Neural crest cell (in vitro differentiated cells): Measurements from ENCODE around the gene ZFYVE28. TPM values are rescaled to one million over a fixed set of nuclear protein-coding genes. Genes with fewer than 3 reads are reported as not detected.

Experiments
- DNase-seq: peaks from one replicate; pipeline ENCODE4 v3.0.0; 2021; ENCODE audit warnings: low read depth, mixed read lengths, low spot score
- H3K27ac Mint-ChIP-seq: one replicate; pipeline ENCODE4 v1.8.0; 2021; ENCODE audit warnings: mild to moderate bottlenecking, mixed read lengths; ENCODE audit not compliant: unreplicated experiment
- H3K27me3 Mint-ChIP-seq: 2 replicates; pipeline ENCODE4 v1.8.0; 2021; ENCODE audit warnings: low read depth, mild to moderate bottlenecking, mixed read lengths
- H3K36me3 Mint-ChIP-seq: 2 replicates; pipeline ENCODE4 v1.8.0; 2021; ENCODE audit warnings: low read depth, mild to moderate bottlenecking, mixed read lengths
- H3K4me1 Mint-ChIP-seq: 2 replicates; pipeline ENCODE4 v1.8.0; 2021; ENCODE audit warnings: mixed read lengths
- H3K4me3 Mint-ChIP-seq: one replicate; pipeline ENCODE4 v1.8.0; 2021; ENCODE audit warnings: mild to moderate bottlenecking, mixed read lengths
- H3K9me3 Mint-ChIP-seq: 2 replicates; pipeline ENCODE4 v1.8.0; 2021; ENCODE audit warnings: mixed read lengths
- total RNA-seq: library from RNA; stranded (reverse); gene quantifications from 2 replicates; pipeline ENCODE4 v1.2.1, GENCODE V29; 2021
- TF ChIP-seq, protein P1 (sequence below): fragments of 200-600 bp; sonication (generic); conservative IDR thresholded peaks from 2 replicates; pipeline ENCODE4 v1.5.0; 2021; ENCODE audit warnings: antibody characterized with exemption, mild to moderate bottlenecking

The ZFYVE28 gene
- total RNA-seq, 1 donor from 2014 or later = 1.4 TPM

DNA sequence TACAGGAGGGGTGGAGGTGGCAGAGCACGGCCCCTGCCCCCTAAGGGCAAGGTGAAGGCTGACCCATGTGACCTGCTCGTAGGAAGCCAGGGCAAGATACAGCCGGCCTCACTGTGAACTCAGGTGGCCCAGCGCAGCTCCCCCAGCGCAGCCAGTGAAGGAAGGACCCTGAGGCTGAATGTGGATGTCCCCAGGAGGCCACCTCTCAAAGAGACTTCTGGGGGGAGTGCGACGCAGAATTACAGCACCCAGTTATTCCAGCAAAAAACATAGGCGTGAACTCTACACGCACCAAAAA, 52.6 kb downstream of the ZFYVE28 start:
- Mint-ChIP-seq H3K9me3 (no peaks in the 10 kb centered on the region), H3K27me3 (no peaks in the 10 kb centered on the region), H3K4me1 (peaks cover 6% of the 10 kb centered on the region), H3K27ac (no peak overlapping the region), H3K4me3 (no peak overlapping the region), H3K36me3 (no peaks in the 10 kb centered on the region)
- DNase-seq = no peak
- TF ChIP-seq, protein P1, sequence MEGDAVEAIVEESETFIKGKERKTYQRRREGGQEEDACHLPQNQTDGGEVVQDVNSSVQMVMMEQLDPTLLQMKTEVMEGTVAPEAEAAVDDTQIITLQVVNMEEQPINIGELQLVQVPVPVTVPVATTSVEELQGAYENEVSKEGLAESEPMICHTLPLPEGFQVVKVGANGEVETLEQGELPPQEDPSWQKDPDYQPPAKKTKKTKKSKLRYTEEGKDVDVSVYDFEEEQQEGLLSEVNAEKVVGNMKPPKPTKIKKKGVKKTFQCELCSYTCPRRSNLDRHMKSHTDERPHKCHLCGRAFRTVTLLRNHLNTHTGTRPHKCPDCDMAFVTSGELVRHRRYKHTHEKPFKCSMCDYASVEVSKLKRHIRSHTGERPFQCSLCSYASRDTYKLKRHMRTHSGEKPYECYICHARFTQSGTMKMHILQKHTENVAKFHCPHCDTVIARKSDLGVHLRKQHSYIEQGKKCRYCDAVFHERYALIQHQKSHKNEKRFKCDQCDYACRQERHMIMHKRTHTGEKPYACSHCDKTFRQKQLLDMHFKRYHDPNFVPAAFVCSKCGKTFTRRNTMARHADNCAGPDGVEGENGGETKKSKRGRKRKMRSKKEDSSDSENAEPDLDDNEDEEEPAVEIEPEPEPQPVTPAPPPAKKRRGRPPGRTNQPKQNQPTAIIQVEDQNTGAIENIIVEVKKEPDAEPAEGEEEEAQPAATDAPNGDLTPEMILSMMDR = no peak

DNA sequence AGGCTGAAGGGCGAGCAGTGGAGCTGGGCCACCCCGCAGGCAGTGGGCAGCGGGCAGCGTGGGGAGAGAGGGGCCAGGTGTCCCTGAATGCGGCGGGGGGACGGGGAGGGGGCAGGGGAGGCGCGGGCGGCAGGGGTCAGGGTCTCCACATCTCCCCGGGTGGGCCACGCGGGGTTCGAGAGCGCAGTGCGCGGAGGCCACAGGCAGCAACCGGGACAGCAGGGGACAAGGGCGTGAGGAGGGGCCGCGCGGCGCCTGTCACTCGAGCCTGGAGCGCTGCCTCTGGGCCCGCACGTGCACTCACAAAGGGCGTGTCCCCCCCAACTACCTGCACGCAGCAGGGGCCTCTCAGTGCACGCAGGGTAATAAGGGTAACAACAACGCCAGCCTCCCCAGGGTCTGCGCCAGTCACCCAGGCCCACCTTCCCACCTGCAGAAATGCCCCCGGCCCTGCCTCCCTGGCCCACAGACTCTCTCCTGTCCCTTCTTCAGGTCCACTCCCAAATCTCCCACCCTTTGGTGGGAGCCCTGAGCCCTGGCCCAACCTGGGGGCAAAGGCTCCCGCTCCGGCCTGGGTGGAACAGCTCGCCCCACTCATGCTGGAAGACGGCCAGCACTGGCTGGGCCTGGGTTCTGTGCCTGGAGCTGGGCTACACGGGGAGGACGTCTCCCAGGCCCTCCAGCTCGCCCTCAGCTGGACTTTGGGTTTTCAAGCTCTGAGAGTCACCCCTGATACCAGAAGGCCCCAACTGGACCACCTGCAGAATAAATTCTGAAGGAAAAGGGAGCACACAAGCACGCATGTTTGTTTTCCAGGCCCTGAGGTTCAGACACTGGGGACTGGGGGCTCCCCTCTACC, 53.2 kb downstream of the ZFYVE28 start:
- no peak for DNase-seq
- Mint-ChIP-seq H3K36me3 (no peaks in the 10 kb centered on the region), H3K27ac (no peak overlapping the region), H3K27me3 (no peaks in the 10 kb centered on the region), H3K9me3 (no peaks in the 10 kb centered on the region), H3K4me3 (no peak overlapping the region), H3K4me1 (peaks cover 10% of the 10 kb centered on the region)
- TF ChIP-seq, protein P1 = no peak

DNA sequence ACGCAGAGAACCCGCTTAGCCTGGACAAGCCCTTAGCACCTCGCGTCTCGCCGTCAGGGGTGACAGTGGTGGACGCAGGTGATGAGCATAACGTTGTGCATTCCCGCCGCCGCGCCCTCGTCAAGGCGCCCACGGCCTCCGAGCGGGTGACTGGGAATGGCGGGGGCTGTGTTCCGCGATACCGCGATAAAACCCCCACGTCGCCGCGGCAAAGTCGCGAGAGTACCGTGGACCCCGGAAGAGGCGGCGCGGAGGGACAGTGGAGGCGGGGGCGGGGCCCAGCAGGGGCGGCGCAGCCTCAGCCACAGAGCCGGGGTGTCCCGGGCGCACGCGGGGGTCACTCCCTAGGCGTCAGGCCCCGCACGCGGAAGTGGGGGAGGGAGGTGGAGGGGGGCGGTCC, 53.8 kb downstream of the ZFYVE28 start:
- no peak for DNase-seq
- Mint-ChIP-seq H3K4me1 (peaks cover 14% of the 10 kb centered on the region), H3K27ac (no peak overlapping the region), H3K27me3 (no peaks in the 10 kb centered on the region), H3K4me3 (no peak overlapping the region), H3K9me3 (no peaks in the 10 kb centered on the region), H3K36me3 (no peaks in the 10 kb centered on the region)
- TF ChIP-seq, protein P1 = no peak

DNA sequence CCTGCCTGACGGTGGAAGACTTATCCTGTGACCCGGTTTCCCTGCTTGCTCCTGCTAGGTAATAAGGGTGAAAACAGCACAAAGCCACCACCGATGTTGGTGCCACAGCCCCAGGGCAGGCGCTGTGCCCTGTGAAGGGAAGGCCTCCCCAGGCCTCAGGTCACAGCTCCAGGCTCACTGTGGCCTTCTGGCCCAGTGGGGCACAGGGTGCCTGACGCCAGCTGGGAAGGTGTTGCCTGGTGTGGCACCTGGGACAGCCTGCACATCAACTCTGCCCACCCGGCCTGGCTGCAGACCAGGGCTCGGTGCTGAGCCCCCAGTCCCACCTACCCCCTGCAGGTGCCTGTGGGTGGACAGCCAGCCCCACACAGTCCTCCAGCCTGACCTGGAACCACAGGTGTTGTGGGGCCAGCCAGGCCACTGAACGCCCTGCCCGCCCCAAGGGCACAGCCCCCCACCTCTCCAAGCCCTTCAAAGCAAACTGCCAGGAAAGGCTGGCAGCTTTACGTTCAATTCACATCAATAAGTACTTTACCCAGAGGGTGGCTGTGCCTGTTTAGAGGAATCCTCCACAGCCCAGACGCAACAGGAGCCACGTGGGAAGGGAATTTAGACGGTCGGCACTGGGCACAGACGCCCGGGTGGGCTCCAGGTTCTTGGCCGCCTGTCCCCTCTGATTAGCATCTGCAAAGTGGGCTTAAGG, 54.3 kb downstream of the ZFYVE28 start:
- Mint-ChIP-seq H3K27me3 (no peaks in the 10 kb centered on the region), H3K4me1 (peaks cover 14% of the 10 kb centered on the region), H3K4me3 (no peak overlapping the region), H3K36me3 (no peaks in the 10 kb centered on the region), H3K9me3 (no peaks in the 10 kb centered on the region), H3K27ac (no peak overlapping the region)
- DNase-seq = no peak
- TF ChIP-seq, protein P1 = no peak

DNA sequence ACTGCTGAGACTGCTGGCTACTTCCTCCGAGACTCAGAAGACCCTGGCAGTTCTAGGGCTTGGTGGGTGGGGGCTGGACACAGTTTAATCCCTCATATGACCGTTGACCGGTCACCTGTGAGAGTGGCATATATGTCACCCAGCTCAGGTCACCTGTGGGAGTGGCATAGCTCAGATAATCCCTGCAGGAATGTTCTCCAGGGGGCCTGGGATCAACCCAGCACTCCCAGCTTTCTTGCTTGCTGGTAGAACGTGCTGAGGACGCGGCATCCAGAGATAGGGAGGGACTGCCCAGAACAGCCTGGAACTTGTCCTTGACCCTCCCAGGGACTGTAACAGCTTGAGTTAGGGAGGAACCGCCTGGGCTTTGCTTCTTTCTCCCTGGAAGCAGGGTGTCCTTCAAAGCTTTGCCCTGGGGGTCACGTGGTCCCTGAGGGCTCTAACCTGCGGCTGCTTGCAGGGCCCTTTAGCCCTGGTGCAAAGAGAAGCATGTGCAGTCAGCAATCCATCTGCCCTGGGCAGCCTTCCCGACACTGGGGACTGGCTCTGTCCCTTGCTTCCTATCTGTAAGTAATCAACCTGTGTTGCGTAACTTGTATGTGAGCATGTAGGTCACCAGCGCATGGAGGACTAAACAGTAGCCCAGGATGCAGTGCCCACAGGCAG, 55.3 kb downstream of the ZFYVE28 start:
- DNase-seq = no peak
- Mint-ChIP-seq H3K36me3 (no peaks in the 10 kb centered on the region), H3K4me1 (peaks cover 14% of the 10 kb centered on the region), H3K27ac (peak overlapping the region; percentile 35), H3K4me3 (no peak overlapping the region), H3K9me3 (no peaks in the 10 kb centered on the region), H3K27me3 (no peaks in the 10 kb centered on the region)
- TF ChIP-seq, protein P1 = no peak
